GM18951 (cell line): ENCODE data around the gene AP4S1.

Experiments used
- POLR2A ChIP-seq: IDR thresholded peaks from 4 replicates; pipeline ENCODE4 v1.6.1; 2011; ENCODE audit warnings: mild to moderate bottlenecking; ENCODE audit not compliant: insufficient read length, insufficient read depth; ENCODE audit errors: extremely low read depth
- in situ Hi-C: fragments of 300-500 bp; cut with MboI; formaldehyde crosslinking; loops from one replicate; pipeline ENCODE4 v1.12.0; 2022; ENCODE audit warnings: low sequenced_read_pairs, mixed read lengths, inconsistent platforms; ENCODE audit not compliant: unreplicated experiment

The AP4S1 gene

GRCh38 chr14:31068235-31068634 is 42.8 kb downstream of the AP4S1 start:
- no peak for TF ChIP-seq POLR2A
- in situ Hi-C loops = no loop called here

DNA sequence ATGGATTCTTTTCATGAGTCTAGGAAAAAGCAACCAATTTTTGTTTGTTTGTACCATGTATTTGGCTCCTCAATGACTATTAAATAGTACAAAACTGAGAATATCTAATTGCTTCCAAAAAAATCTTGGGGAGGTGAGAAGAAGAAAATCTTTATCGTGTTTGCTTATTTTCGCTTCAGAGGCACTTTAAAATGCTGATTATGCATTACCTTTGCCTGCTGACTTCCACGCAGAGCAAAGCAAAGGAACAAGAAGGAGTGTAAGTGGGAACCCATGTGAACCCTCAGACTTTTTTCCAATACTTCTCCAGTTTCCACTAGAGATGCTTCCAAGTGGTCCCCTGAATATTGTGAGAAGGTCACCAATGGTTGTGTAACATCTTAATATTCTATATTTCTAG is 43.9 kb downstream of the AP4S1 start:
- in situ Hi-C loops = no loop called here
- TF ChIP-seq POLR2A = no peak

GRCh38 chr14:31070431-31070830 is 45.0 kb downstream of the AP4S1 start:
- in situ Hi-C loops = loop anchor here (10.0 kb wide), 1 partner anchor 86 kb away; no protein-coding TSS in a partner anchor
- TF ChIP-seq POLR2A = no peak

DNA sequence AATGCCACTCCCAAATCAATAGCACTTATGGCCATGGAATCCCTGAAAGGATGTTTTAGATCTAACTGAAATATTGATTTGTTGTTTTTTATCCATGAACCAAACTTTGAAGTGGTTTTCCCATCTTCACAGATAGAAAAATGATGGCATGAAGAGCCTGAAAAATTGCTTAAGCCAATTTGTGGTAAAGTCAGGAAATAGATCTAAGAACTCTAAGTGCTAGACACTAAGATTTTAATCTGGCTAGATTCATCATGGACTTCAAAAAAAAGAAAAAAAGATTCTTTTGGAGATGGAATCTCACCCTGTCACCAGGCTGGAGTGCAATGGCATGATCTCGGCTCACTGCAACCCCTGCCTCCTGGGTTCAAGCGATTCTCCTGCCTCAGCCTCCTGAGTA is 45.7 kb downstream of the AP4S1 start:
- TF ChIP-seq POLR2A = no peak
- in situ Hi-C loops = loop anchor here (10.0 kb wide), 1 partner anchor 86 kb away; no protein-coding TSS in a partner anchor

DNA sequence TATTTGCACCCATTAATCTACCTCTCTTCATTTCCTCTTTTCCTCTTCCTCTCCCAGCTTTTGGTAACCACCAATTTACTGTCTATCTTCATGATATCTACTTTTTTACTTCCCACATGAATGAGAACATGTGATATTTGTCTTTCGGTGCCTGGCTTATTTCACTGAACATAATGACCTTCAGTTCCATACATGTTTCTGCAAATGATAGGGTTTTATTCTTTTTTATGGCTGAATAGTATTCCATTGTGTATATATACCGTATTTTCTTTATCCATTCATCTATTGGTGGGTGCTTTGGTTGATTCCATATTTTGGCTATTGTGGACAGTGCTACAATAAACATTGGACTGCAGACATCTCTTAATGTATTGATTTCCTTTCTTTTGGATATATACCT is 49.7 kb downstream of the AP4S1 start:
- in situ Hi-C loops = loop anchor here (10.0 to 25.0 kb wide), 2 partner anchors 90 to 413 kb away; no protein-coding TSS in a partner anchor
- TF ChIP-seq POLR2A = no peak

- TF ChIP-seq POLR2A = no peak
- in situ Hi-C loops = loop anchor here (10.0 to 25.0 kb wide), 2 partner anchors 94 to 416 kb away; no protein-coding TSS in a partner anchor
These were observed 53.3 kb downstream of the AP4S1 start for GRCh38 chr14:31078766-31079165.

- in situ Hi-C loops = loop anchor here (25.0 kb wide), 1 partner anchor 418 kb away; no protein-coding TSS in a partner anchor
- no peak for TF ChIP-seq POLR2A
These were observed 54.6 kb downstream of the AP4S1 start for GRCh38 chr14:31080056-31080455.

- in situ Hi-C loops = loop anchor here (25.0 kb wide), 1 partner anchor 418 kb away; no protein-coding TSS in a partner anchor
- no peak for TF ChIP-seq POLR2A
These were observed 55.0 kb downstream of the AP4S1 start for GRCh38 chr14:31080484-31080883.

DNA sequence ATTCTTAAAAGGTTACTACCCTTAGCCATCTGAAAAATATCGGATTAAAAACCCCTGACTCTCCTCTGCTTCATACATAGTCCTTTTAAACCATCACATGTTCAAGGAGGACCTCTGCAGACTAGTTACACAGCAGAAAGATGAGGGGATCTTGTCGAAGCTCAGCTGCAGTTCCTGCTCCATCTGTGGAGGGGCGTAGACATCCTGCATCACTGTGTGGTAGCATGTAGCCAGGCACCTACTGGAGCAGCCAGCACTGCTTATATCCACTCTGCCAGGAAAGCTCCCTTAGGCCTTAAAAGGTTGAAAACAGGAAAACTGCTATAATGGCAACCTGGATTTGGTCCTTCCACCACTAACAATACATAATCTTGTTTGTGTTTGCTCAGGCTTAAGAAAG is 58.3 kb downstream of the AP4S1 start:
- TF ChIP-seq POLR2A = no peak
- in situ Hi-C loops = loop anchor here (25.0 kb wide), 1 partner anchor 421 kb away; no protein-coding TSS in a partner anchor

DNA sequence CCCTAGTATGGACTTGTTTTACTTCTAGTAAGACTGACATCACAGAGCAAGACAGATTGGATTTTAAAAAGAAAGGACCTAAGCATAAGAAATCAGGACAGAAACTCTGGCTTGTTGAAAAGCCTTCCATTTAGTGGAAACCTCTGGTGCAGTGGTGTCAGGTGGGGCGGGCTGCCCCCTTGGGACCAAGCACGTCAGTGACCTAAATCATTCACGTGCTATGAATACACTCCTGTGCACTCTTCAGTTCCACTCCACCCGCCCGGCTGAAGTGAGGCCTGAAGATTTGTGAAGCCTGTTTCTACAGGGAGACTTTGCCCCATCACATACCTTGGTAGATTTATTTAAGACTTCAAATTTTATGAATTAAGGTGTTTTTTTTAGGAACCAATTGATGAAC is 58.9 kb downstream of the AP4S1 start:
- TF ChIP-seq POLR2A = no peak
- in situ Hi-C loops = loop anchor here (25.0 kb wide), 1 partner anchor 422 kb away; no protein-coding TSS in a partner anchor

DNA sequence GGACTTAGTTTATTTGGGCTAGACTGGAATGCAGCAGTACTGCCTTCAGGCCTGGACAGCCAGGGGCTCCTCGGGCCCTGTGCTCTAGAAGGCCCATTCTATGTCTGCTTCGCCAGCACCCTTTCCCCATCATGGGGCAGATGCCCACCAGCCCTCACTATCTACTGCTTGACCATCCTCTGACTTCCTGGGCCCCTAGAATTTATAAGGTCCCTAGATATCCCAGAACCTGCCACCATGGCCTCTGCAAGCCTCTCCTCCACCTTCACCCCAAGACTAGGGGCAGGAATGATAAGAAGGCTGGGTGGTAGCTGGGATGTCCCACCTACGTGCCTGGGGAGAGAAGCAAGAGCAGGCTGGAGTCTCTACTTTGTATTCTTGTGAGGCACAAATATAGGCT is 59.6 kb downstream of the AP4S1 start:
- TF ChIP-seq POLR2A = no peak
- in situ Hi-C loops = loop anchor here (25.0 kb wide), 1 partner anchor 423 kb away; no protein-coding TSS in a partner anchor

DNA sequence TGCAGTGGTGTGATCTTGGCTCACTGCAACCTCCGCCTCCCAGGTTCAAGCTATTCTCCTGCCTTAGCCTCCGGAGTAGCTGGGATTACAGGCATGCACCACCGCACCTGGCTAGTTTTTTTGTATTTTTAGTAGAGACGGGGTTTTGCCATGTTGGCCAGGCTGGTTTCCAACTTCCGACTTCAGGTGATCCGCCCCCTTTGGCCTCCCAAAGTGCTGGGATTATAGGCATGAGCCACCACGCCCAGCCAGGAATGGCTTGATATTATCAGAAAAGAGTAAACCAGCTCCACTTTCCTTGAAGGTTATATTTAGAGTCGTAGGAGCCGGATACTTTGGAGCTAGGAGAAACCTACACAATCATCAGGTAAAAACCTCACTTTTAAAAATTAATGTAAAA is 61.0 kb downstream of the AP4S1 start:
- in situ Hi-C loops = loop anchor here (25.0 kb wide), 1 partner anchor 424 kb away; no protein-coding TSS in a partner anchor

- TF ChIP-seq POLR2A = no peak
These were observed 65.7 kb downstream of the AP4S1 start for GRCh38 chr14:31090883-31091764.

More at GRCh38 chr14:31090883-31091764, 65.7 kb downstream of the AP4S1 start:
- in situ Hi-C loops = loop anchor here (25.0 kb wide), 1 partner anchor 429 kb away; no protein-coding TSS in a partner anchor
